Skin of body (tissue), 1 donor: ENCODE measurements around the gene SOX12. TPM values are rescaled to one million over a fixed set of nuclear protein-coding genes. Genes with fewer than 3 reads are reported as not detected.

Experiments
- total RNA-seq: library from RNA; depleted of rRNA; stranded (reverse); fragments of >200 nt; gene quantifications from one replicate; pipeline ENCODE4 v1.2.3, GENCODE V29; 2014

SOX12 gene
- total RNA-seq, 1 donor from 2014 or later: 3.6 TPM

Other genes with a start within 250 kb of the SOX12 start
- gene DEFB125, start 237.9 kb upstream of the SOX12 start, total RNA-seq: not detected
- gene DEFB126, start 183.0 kb upstream of the SOX12 start, total RNA-seq: not detected
- gene DEFB127, start 168.1 kb upstream of the SOX12 start, total RNA-seq: not detected
- not detected for gene DEFB128, start 135.8 kb upstream of the SOX12 start, total RNA-seq
- not detected for gene DEFB129, start 98.3 kb upstream of the SOX12 start, total RNA-seq
- not detected for gene DEFB132, start 67.8 kb upstream of the SOX12 start, total RNA-seq
- gene C20orf96, start 34.8 kb upstream of the SOX12 start, total RNA-seq: 4.6 TPM
- gene ZCCHC3, start 28.0 kb upstream of the SOX12 start, total RNA-seq: 20.7 TPM
- gene NRSN2, start 21.6 kb downstream of the SOX12 start, total RNA-seq: 7.0 TPM
- 3.7 TPM for gene TRIB3, start 55.2 kb downstream of the SOX12 start, total RNA-seq
- 34.0 TPM for gene RBCK1, start 82.7 kb downstream of the SOX12 start, total RNA-seq
- gene TBC1D20, start 137.0 kb downstream of the SOX12 start, total RNA-seq: 22.9 TPM
- gene CSNK2A1, start 218.2 kb downstream of the SOX12 start, total RNA-seq: 123 TPM